ENCODE data around the gene SLC9A5.

SLC9A5 gene

DNA sequence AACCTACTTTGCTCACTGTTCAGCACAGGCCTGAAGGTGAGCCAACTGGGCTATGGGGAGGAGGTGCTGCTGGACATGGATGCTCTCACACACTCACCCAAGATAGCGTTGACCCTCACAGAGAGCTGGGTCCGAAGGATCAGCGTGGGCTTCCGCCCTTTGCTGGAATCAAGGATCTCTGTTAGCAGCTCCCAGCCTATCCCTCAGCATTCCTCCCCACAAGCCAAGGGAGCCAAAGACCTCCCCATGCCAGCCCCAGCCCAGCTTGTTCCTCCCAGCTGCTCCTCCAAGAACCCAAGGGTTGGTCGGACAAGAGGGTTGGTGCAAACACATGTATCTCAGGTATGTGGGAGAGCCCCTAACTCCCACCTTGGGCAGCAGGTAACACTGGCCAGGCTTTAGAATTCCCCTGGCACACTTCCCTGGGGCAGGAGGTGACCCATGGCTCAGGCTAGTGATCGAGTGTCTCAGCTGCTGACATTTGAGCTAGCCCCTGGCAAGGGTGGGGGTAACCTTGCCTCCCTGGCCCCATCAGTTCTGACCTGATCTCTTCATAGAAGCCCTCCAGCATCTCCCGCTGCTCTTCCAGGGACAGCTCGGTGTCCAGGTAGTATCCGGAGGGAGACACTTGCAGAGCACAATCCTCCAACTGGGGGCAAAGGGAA is 9.8 kb upstream of the SLC9A5 start:
- DNase-seq: no peak

DNA sequence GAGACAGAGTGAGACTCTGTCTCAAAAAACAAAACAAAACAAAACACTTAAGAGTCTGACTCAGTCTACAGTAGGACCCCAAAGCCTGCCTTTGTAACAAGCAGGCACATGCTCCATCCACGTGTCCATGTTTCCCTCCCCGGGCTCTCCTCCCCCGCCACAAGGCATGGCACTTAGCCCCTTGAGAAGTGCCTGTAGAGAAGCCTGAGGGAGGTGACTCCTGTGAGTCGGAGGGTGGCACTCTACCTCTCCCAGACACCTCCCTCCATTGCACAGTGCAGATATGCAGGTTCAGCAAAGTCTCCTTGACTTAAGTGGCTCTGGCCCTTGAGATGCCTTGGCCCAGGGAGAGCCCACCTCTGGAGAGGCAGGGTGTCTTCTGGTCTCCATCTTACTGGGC is 8.3 kb upstream of the SLC9A5 start:
- DNase-seq: no peak

DNA sequence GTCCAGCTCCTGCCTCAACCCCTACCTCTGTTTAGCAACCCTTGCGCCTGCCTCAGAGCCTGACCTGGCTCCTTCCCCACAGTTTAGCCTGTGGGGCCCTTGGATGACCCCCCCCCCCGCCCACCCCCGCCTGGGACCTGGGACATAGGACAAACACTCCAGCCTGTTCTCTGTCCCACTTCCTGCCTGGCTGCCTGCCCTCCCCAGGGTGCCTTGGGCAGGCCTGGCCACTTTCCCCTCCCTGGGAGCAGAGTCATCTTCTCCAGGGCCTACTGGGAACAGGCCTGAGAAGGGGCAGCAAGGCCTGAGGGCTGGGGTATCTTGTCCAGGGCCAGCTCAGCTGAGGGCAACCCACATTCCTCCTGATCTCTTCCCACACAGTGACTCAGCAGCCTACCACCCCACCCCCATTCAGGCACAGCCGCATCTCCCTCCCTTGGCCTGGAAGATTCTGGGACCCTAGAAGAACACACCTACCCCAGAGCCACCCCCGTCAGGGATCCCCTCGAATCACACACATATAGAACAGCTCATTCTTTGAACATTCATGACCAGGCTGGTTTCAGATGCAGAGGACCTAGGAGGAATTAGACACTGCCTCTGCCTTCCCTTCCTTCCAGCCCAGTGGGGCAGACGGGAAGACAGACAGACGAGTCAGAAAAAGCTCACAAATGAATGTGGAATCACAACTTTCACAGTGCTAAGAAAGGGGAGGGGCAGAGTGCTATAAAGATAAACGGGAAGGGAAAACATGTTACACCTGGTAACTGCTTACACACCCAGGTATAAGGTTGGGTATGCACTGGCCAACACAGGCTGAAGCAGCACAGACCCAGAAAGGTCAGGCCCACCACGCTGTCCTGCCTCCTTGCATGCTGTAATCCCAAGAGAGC is 7.5 kb upstream of the SLC9A5 start:
- no peak for DNase-seq

- DNase-seq: no peak
Measured at GRCh38 chr16:67242138-67242730, 6.5 kb upstream of the SLC9A5 start.

- DNase-seq: no peak
Measured at GRCh38 chr16:67243481-67243880, 5.3 kb upstream of the SLC9A5 start.

- DNase-seq: no peak
Measured at GRCh38 chr16:67244387-67245185, 4.2 kb upstream of the SLC9A5 start.

DNA sequence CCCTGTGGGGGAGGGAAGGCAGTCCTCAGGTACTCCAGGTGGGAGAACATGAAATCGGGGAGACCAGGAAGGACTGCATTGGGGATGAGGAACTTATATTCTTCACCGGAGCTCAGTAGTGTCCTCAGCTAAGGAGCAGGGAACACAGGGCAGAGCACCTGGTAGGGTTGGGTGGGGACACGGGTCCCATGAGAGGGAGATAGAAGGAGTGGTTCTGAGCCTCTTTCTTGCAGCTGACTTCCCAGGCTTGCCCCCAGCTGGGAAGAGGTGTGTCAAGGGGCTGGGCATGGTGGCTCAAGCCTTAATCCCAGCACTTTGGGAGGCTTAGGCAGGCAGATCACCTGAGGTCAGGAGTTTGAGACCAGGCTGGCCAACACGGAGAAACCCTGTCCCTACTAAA is 3.6 kb upstream of the SLC9A5 start:
- no peak for DNase-seq

DNA sequence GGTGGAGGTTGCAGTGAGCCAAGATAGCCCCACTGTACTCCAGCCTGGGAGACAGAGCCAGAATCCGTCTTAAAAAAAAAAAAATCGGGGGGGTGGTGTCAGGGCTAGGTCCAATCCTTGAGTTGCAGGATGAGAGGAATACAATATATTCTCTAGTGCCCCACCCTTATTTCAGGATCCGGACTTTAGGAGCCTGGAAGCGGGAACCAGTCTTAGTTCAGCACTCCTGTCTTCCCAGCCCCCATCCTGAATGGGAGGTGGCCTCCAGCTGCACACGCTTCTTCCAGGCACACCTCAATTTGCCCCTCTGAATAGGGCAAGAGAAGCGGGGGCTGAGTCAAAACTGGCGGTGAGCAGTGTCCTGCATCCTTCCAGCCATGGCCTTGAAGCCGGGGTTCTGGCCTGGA is 3.1 kb upstream of the SLC9A5 start:
- DNase-seq: no peak

GRCh38 chr16:67246081-67246755 is 2.6 kb upstream of the SLC9A5 start:
- DNase-seq: peak; percentile 44 to 70

GRCh38 chr16:67246756-67247191 is 2.0 kb upstream of the SLC9A5 start:
- DNase-seq: peak; percentile 46 to 88

GRCh38 chr16:67247192-67248072 is 1.3 kb upstream of the SLC9A5 start, which contains the start of gene FHOD1:
TSS of gene FHOD1 (minus strand) at chr16:67247481. CDS start at chr16:67247410, 71 bp downstream.
- peak; percentile 65 to 90 for DNase-seq

GRCh38 chr16:67248073-67248400 is 742 bp upstream of the SLC9A5 start:
- no peak for DNase-seq

GRCh38 chr16:67249178-67250044 is 632 bp downstream of the SLC9A5 start:
- DNase-seq: no peak

DNA sequence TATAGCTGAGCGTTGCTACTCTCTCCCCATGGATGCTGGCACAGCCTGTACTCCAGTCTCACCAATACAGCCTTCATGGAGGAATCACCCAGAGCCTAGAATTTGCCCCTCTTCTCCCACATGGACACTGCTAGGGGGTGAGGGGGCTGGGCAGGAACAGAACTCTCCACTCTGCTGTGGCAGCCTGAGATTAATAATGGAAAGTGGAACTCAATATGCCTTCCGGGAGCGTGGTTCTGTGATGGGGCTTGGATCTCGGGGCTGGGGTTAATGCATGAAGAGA is 1.2 kb downstream of the SLC9A5 start:
- DNase-seq: no peak

- no peak for DNase-seq
Measured at GRCh38 chr16:67252609-67253497, 4.1 kb downstream of the SLC9A5 start.

DNA sequence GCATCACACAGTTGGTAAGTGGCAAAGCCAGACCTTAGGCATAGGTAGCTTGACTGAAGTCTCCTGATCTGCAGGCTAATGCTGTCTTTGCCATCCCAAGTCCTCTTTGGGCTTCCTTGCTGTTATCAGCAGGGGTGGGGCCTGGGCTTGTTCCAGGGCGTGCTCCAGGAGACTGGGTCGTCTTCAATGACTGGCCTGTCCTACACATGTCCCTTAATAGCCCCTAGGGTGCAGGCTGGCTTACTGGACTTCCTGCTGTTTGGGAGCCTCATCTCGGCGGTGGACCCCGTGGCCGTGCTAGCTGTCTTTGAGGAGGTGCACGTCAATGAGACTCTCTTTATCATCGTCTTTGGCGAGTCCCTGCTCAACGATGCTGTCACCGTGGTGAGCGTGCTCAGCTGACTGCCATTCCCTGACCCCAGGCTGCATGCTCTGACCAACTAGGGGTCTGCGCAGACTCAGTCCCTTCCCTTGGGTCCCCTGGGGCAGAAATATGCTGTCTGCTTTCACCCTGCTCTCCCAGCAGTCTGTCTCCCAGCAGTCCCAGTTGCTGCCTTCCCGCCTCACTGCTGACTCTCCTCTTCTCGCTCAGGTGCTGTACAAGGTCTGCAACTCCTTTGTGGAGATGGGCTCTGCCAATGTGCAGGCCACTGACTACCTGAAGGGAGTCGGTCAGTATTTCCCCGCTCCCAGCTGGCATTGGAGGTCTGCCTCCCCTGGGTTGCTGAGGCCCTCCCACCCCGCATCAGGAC is 6.2 kb downstream of the SLC9A5 start:
- no peak for DNase-seq

DNA sequence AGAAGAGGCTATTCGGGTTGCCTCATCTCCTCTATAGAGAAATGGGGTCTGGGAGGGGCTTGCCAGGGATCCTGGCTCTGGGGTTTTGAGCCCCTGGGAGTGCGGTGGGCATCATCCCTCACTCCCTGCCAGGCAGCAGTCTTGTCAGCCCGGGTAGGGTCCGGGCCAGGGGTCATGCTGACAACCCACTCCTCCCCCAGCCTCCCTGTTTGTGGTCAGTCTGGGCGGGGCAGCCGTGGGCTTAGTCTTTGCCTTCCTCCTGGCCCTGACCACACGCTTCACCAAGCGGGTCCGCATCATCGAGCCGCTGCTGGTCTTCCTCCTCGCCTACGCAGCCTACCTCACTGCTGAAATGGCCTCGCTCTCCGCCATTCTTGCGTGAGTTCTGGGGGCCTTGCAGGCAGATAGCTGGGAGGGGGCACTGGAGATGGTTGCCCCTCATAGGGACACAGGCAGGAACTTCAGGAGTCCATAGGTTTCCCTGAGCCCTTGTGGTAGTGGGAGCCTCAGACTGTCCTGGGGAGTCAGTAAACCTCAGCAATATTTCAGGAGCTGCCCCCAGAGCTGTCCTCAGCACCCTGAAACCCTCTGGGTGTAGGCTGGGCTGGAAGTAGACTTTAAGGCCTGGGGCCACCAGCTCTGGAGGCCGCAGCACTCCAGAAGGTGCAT is 6.9 kb downstream of the SLC9A5 start:
- no peak for DNase-seq

GRCh38 chr16:67256701-67257230 is 8.0 kb downstream of the SLC9A5 start:
- DNase-seq: no peak
